K562 (cell line): ENCODE results near the gene DAPK2. TPM values are rescaled to one million over a fixed set of nuclear protein-coding genes. Genes with fewer than 3 reads are reported as not detected.
A peak's percentile ranks its signal among the peaks of the same experiment; 100 is the strongest.

Experiments
- AFF1 ChIP-seq, 2 experiments: fragments of 450-650 bp; IDR thresholded peaks; 2 replicates each; pipeline ENCODE4 v1.6.1; 2018; ENCODE audit warnings: mild to moderate bottlenecking in 2 of 2, low read depth in 1 of 2; ENCODE audit not compliant: partially characterized antibody in 2 of 2
- LEF1 ChIP-seq: fragments of 450-650 bp; IDR thresholded peaks from 2 replicates; pipeline ENCODE4 v1.6.1; 2016; ENCODE audit warnings: mild to moderate bottlenecking
- NELFE ChIP-seq: IDR thresholded peaks from 2 replicates; pipeline ENCODE4 v1.6.1; 2011; ENCODE audit warnings: mild to moderate bottlenecking; ENCODE audit not compliant: insufficient read depth, insufficient read length
- NEUROD1 ChIP-seq: fragments of 150-350 bp; IDR thresholded peaks from 2 replicates; pipeline ENCODE4 v1.6.1; 2014; ENCODE audit warnings: borderline replicate concordance, low read length, low read depth; ENCODE audit not compliant: partially characterized antibody
- SP1 ChIP-seq: sonication (generic); formaldehyde crosslinking; IDR thresholded peaks from 2 replicates; pipeline ENCODE4 v1.8.1; 2022; ENCODE audit warnings: mild to moderate bottlenecking, missing genetic modification reagents
- SP2 ChIP-seq: IDR thresholded peaks from 2 replicates; pipeline ENCODE4 v1.6.1; 2011; ENCODE audit warnings: mild to moderate bottlenecking, low read depth, low read length, moderate library complexity; ENCODE audit not compliant: poor library complexity, severe bottlenecking; ENCODE audit errors: extremely low read depth
- polyA plus RNA-seq, 8 experiments: library from polyadenylated mRNA; depleted of rRNA in 4 of 8; stranded (reverse) in 5 of 8; unstranded in 3 of 8; fragments of >200 nt; fragmentation: Nextera tagmentation in 2 of 8; fragmentation: Illumina TruSeq in 1 of 8; extraction: Ambion mirVana in 2 of 8; extraction: Trizol in 1 of 8; gene quantifications; 2 replicates each; pipeline versions ENCODE4 v1.2.1 to v1.2.3, GENCODE V29; 2011 to 2014; ENCODE audit warnings: inconsistent platforms in 1 of 8, missing spikeins in 1 of 8
- total RNA-seq, 7 experiments: library from RNA; depleted of rRNA in 6 of 7; stranded (reverse); fragments of >200 nt in 6 of 7; fragmentation: Illumina TruSeq in 2 of 7; extraction: Trizol in 2 of 7; gene quantifications; 2 replicates each; pipeline versions ENCODE4 v1.2.1 to v1.2.3, GENCODE V29; 2011 to 2021; ENCODE audit warnings: low replicate concordance in 1 of 7

The DAPK2 gene
- total and polyA plus RNA-seq, 9 of the 15 experiments (the other 6 are each of a cell fraction or from before 2014, with no cell fraction given), result 0.14 to 5.2 (median 2.2) TPM

- TF ChIP-seq NELFE (no peak), SP1 (CRISPR knock-in tag) (no peak), SP2 (no peak), NEUROD1 (no peak), LEF1 (0 out of 2 replicates have a peak, but pooled peaks have one; percentile 29), AFF1 (IDR thresholded peaks at IDR 0.05; ENCODE audit: low read depth in 1 of 2, partially characterized antibody in 2 of 2) (peak in 1 of 2 experiments; percentile 90)
Observed at GRCh38 chr15:63970621-63971426, 75.5 kb downstream of the DAPK2 start (continued).
